Fibroblast of mammary gland (primary cell): ENCODE results near the gene LPIN3.

Experiments
- DNase-seq: peaks from one replicate; pipeline ENCODE4 v3.0.0-alpha.2; 2010; ENCODE audit warnings: low read depth
- H3K4me3 ChIP-seq: 2 replicates; pipeline ENCODE4 v1.5.1; 2011; ENCODE audit warnings: low read depth, mild to moderate bottlenecking, low read length, moderate library complexity; ENCODE audit not compliant: control insufficient read depth
- CTCF ChIP-seq: conservative IDR thresholded peaks from 2 replicates; pipeline ENCODE4 v1.5.1; 2011; ENCODE audit warnings: low read depth, low read length, inconsistent platforms; ENCODE audit not compliant: control insufficient read depth, insufficient read depth

The LPIN3 gene

GRCh38 chr20:41334036-41334435 lies 6.6 kb upstream of the LPIN3 start:
- H3K4me3 ChIP-seq, result no peak overlapping the region
- DNase-seq, result no peak
- TF ChIP-seq CTCF, result no peak

- no peak overlapping the region for H3K4me3 ChIP-seq
- TF ChIP-seq CTCF, result no peak
- DNase-seq, result peak; percentile 31
Observed at GRCh38 chr20:41334443-41335421, 5.9 kb upstream of the LPIN3 start.

- TF ChIP-seq CTCF, result no peak
- no peak overlapping the region for H3K4me3 ChIP-seq
- DNase-seq, result no peak
Observed at GRCh38 chr20:41335591-41335990, 5.0 kb upstream of the LPIN3 start.

GRCh38 chr20:41336711-41337492 lies 3.7 kb upstream of the LPIN3 start:
- DNase-seq, result no peak
- H3K4me3 ChIP-seq, result no peak overlapping the region
- no peak for TF ChIP-seq CTCF

GRCh38 chr20:41339957-41340326 lies 679 bp upstream of the LPIN3 start:
- H3K4me3 ChIP-seq, result peak overlapping the region; percentile 62
- DNase-seq, result peak; percentile 62
- peak; percentile 80 for TF ChIP-seq CTCF

GRCh38 chr20:41342474-41343464 lies 2.1 kb downstream of the LPIN3 start:
- no peak for DNase-seq
- TF ChIP-seq CTCF, result no peak
- no peak overlapping the region for H3K4me3 ChIP-seq
